ENCODE data around the gene OR1J1.

- TF ChIP-seq, protein P1, sequence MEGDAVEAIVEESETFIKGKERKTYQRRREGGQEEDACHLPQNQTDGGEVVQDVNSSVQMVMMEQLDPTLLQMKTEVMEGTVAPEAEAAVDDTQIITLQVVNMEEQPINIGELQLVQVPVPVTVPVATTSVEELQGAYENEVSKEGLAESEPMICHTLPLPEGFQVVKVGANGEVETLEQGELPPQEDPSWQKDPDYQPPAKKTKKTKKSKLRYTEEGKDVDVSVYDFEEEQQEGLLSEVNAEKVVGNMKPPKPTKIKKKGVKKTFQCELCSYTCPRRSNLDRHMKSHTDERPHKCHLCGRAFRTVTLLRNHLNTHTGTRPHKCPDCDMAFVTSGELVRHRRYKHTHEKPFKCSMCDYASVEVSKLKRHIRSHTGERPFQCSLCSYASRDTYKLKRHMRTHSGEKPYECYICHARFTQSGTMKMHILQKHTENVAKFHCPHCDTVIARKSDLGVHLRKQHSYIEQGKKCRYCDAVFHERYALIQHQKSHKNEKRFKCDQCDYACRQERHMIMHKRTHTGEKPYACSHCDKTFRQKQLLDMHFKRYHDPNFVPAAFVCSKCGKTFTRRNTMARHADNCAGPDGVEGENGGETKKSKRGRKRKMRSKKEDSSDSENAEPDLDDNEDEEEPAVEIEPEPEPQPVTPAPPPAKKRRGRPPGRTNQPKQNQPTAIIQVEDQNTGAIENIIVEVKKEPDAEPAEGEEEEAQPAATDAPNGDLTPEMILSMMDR (IDR thresholded peaks at IDR 0.05), result no peak
- no peak for TF ChIP-seq POLR2A (IDR thresholded peaks at IDR 0.05)
Observed at GRCh38 chr9:122453677-122454135, 24.0 kb downstream of the OR1J1 start.
